T47D (cell line): ENCODE measurements around the gene DRD2.

Experiments
- DNase-seq, 2 experiments: peaks; one replicate each; pipeline versions ENCODE4 v3.0.0 to v3.0.0-alpha.2; 2011 to 2012; ENCODE audit warnings: low read depth in 1 of 2, low spot score in 1 of 2
- JUND ChIP-seq: IDR thresholded peaks from 2 replicates; pipeline ENCODE4 v1.6.1; 2012; ENCODE audit warnings: low read depth
- in situ Hi-C: cut with HindIII; loops from 2 replicates; pipeline ENCODE4 v1.10.0; 2016; ENCODE audit warnings: low sequenced_read_pairs, low pct_unique_long_range_greater_than_20kb

DRD2 gene

GRCh38 chr11:113449743-113450142 is 25.5 kb downstream of the DRD2 start:
- no peak for DNase-seq
- no peak for TF ChIP-seq JUND
- in situ Hi-C loops: no loop called here

DNA sequence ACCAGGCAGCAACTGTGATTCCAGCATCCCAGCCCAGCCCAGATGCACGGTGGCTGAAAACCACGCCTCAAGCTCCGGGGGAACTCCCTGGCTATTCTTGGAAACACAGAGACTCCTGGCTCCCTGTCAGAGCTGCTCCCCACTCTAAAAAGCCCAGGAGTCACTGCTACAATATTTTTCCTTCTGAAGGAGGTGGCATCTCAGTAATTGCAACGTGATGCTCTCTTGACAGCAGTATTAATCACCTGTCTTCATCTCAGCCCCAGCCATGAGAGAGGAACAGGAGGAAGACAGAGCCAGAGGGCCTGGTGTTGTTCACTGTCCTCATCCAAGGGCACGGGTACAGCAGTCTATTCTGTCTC is 26.9 kb downstream of the DRD2 start:
- DNase-seq: no peak
- TF ChIP-seq JUND: no peak
- in situ Hi-C loops: no loop called here

GRCh38 chr11:113447621-113448315 is 27.4 kb downstream of the DRD2 start:
- in situ Hi-C loops: no loop called here
- no peak for DNase-seq
- no peak for TF ChIP-seq JUND

GRCh38 chr11:113446938-113447337 is 28.3 kb downstream of the DRD2 start:
- DNase-seq: peak in 1 of 2 experiments; percentile 53
- in situ Hi-C loops: no loop called here
- TF ChIP-seq JUND: no peak

DNA sequence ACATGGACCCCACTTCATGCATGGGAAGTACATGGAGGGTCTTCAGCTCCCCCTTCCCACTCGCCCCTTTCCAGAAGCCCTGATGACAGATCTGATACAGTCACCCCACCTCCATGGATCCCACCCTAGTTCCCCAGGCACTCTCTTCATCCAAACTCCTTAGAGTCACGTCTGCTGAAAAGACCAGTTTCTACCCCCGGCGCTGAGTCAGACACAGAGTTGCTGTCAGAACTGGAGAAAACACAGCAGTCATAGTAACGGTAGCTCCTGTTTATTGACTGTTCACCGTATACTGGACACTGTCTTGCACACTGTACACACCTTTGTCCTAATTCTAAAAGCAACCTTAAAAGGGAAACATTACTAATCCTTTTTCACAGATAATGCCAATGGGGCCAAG is 29.1 kb downstream of the DRD2 start:
- TF ChIP-seq JUND: no peak
- in situ Hi-C loops: no loop called here
- no peak for DNase-seq

DNA sequence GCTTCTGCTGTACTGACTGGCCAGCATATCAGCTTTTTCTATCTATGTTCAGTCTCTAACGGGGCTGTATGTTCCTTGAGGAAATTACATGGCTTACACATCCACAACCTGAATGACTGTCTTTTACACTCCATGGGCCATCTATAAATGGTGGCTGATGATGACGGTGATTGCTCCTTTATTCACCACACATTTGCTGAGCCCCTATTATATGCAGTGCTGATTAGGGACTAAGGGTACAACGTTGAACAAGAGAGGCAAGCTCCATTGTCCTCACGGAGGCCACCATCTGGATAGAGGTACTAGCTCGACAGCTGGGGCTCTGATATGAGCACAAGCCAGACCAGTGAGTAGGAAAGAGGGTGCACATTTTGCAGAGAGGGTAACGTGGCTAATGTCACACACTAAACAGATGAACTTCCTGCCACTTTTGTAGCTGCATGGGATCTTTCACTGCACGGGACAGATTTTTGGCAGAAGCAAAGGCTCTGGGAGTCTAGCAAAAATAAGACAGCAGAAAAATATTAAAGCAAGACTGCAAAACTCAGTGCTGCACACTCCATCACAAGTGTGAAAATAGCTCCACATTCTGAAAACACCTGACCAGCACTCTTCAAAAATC is 30.6 kb downstream of the DRD2 start:
- TF ChIP-seq JUND: no peak
- in situ Hi-C loops: no loop called here
- DNase-seq: no peak

GRCh38 chr11:113440816-113441215 is 34.4 kb downstream of the DRD2 start:
- in situ Hi-C loops: no loop called here
- no peak for DNase-seq
- TF ChIP-seq JUND: no peak

DNA sequence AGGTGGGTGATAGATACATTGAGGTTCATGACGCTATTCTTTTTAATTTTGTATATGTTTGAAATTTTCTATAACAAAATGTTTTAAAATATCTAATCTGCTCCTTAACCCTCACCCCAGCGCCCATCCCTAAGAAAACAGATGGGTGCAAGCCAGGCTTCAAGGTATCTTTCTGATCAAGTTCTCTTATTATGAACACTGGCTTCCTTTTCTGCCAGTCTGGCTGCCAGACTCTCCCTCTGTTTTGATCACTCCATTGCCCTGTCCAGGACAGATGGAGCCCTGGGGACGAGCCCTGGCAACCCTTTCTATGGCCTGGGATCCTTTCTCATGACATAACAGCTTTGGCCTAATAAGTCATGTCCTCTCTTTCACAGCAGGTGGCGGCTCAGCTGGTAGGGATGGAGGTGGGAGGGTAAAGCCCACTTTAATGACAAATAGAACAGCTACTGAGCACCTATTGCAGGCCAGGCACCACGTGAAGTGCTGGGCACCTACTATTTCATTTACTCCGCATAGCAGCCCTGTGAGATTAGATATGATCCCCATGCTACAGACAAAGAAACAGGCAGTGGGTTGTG is 38.4 kb downstream of the DRD2 start:
- DNase-seq: no peak
- in situ Hi-C loops: no loop called here
- no peak for TF ChIP-seq JUND

GRCh38 chr11:113435190-113435968 is 39.8 kb downstream of the DRD2 start:
- no peak for TF ChIP-seq JUND
- no peak for DNase-seq
- in situ Hi-C loops: no loop called here

GRCh38 chr11:113431746-113432145 is 43.5 kb downstream of the DRD2 start:
- no peak for DNase-seq
- no peak for TF ChIP-seq JUND
- in situ Hi-C loops: no loop called here

GRCh38 chr11:113426686-113427085 is 48.5 kb downstream of the DRD2 start:
- in situ Hi-C loops: no loop called here
- no peak for TF ChIP-seq JUND
- no peak for DNase-seq

DNA sequence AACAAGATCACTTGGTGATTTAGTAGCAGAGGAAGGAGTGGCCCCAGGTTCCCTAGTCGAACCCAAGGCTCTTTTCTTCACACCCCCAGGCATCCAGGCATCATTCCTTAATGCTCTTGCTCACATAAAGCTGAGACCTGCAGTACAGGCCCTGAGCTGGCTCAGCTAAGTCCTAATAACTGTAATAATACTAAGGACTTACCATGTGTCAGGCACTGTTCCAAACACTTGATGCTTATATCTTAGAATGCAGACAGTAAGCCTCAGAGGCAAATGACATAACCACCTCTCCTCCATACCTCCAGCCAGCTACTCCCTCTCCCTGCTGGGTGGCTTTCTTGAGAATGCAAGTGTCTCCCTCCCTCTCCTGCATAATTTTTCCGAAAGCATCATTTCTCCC is 54.4 kb downstream of the DRD2 start:
- in situ Hi-C loops: no loop called here
- TF ChIP-seq JUND: no peak
- no peak for DNase-seq

- no peak for DNase-seq
- in situ Hi-C loops: no loop called here
- no peak for TF ChIP-seq JUND
Observed at GRCh38 chr11:113419454-113420003, 55.7 kb downstream of the DRD2 start.
